HepG2 (cell line): ENCODE measurements around the gene TRAK1.

ENCODE experiments used
- FOXK2 ChIP-seq: fragments of 450-650 bp; IDR thresholded peaks from 2 replicates; pipeline ENCODE4 v1.6.1; 2016
- MAF1 ChIP-seq: sonication (generic); formaldehyde crosslinking; IDR thresholded peaks from 2 replicates; pipeline ENCODE4 v1.5.0; 2020; ENCODE audit warnings: missing genetic modification reagents, borderline replicate concordance

DNA sequence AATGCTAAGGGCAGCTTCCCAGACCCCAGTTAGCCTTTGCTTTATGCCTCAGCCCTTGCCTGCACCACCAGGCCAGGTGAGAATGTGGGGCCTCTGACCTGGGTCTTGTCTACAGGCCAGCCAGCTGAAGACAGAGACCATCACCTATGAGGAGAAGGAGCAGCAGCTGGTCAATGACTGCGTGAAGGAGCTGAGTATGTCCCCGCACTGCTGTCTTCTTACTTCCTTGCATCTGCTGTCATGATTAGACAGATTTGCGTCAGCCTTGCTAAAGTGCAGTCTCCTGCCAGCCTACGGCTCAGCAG lies 100.2 kb downstream of the TRAK1 start:
- no peak for TF ChIP-seq MAF1 (CRISPR knock-in tag)
- TF ChIP-seq FOXK2, result no peak
